SK-N-SH (cell line): ENCODE results near the gene CYB5D1. TPM values are rescaled to one million over a fixed set of nuclear protein-coding genes. Genes with fewer than 3 reads are reported as not detected.

ENCODE experiments used
- CTCF ChIA-PET: fragments of 300-600, 350-600 bp; formaldehyde crosslinking; extraction: SDS; loops from one replicate; lab custom pipeline; 2021; lab: Yijun Ruan, JAX
- POLR2A ChIA-PET: fragments of 350-600 bp; sonication (Branson Sonifier 250); formaldehyde crosslinking; extraction: SDS; loops from one replicate; lab custom pipeline; 2020; ENCODE audit warnings: antibody characterized with exemption, inconsistent platforms; lab: Yijun Ruan, JAX
- DNase-seq: peaks from one replicate; pipeline ENCODE4 v3.0.0; 2012
- H2AFZ ChIP-seq: fragments of 200-600 bp; sonication (generic); 2 replicates; pipeline ENCODE4 v1.8.1; 2016; ENCODE audit warnings: antibody characterized with exemption, mild to moderate bottlenecking, low read depth
- H3F3A ChIP-seq: fragments of 200-600 bp; sonication (generic); replicated peaks from 2 replicates; pipeline ENCODE3; 2016; ENCODE audit warnings: antibody characterized with exemption, mild to moderate bottlenecking; ENCODE audit not compliant: insufficient read depth
- H3K27ac ChIP-seq, 2 experiments: fragments of 200-500 bp in 1 of 2; fragments of 200-600 bp in 1 of 2; sonication (Bioruptor generic) in 1 of 2; sonication (generic), shearing (Covaris generic) in 1 of 2; 2 replicates each; pipeline versions ENCODE4 v1.5.1 to v1.6.1; 2014 to 2016; ENCODE audit warnings: low read depth in 2 of 2, inconsistent platforms in 1 of 2, low read length in 1 of 2, mild to moderate bottlenecking in 1 of 2, mixed read lengths in 1 of 2
- H3K27me3 ChIP-seq: fragments of 200-600 bp; sonication (generic), shearing (Covaris generic); 2 replicates; pipeline ENCODE4 v1.6.1; 2016; ENCODE audit warnings: mixed run types; ENCODE audit not compliant: insufficient read depth
- H3K36me3 ChIP-seq, 2 experiments: fragments of 200-500 bp in 1 of 2; fragments of 200-600 bp in 1 of 2; sonication (Bioruptor generic) in 1 of 2; sonication (generic) in 1 of 2; replicated peaks in 1 of 2; 2 replicates each; pipeline versions ENCODE3 to v1.5.1; 2014 to 2016; ENCODE audit warnings: low read length in 1 of 2, mild to moderate bottlenecking in 1 of 2; ENCODE audit not compliant: insufficient read depth in 2 of 2, control insufficient read depth in 1 of 2
- H3K4me1 ChIP-seq, 2 experiments: fragments of 200-500 bp in 1 of 2; fragments of 200-600 bp in 1 of 2; sonication (Bioruptor generic) in 1 of 2; sonication (generic), shearing (Covaris generic) in 1 of 2; 2 replicates each; pipeline versions ENCODE4 v1.5.1 to v1.6.1; 2014 to 2016; ENCODE audit warnings: low read depth in 1 of 2, low read length in 1 of 2, mixed run types in 1 of 2; ENCODE audit not compliant: insufficient read depth in 2 of 2, control insufficient read depth in 1 of 2
- H3K4me2 ChIP-seq: fragments of 200-600 bp; sonication (generic), shearing (Covaris generic); 2 replicates; pipeline ENCODE4 v1.6.1; 2017; ENCODE audit warnings: mixed run types
- H3K4me3 ChIP-seq, 2 experiments: fragments of 200-500 bp in 1 of 2; fragments of 200-600 bp in 1 of 2; sonication (Bioruptor generic) in 1 of 2; sonication (generic), shearing (Covaris generic) in 1 of 2; 2 replicates each; pipeline versions ENCODE4 v1.5.1 to v1.8.1; 2014 to 2016; ENCODE audit warnings: low read depth in 2 of 2, inconsistent platforms in 1 of 2, low read length in 1 of 2, mild to moderate bottlenecking in 1 of 2, mixed read lengths in 1 of 2, moderate library complexity in 1 of 2
- H3K79me2 ChIP-seq: fragments of 200-600 bp; sonication (generic); 2 replicates; pipeline ENCODE4 v1.8.1; 2017; ENCODE audit warnings: mild to moderate bottlenecking; ENCODE audit not compliant: insufficient read depth
- H3K9ac ChIP-seq: fragments of 200-600 bp; sonication (generic); 2 replicates; pipeline ENCODE4 v1.6.1; 2017; ENCODE audit warnings: mixed run types
- H3K9me2 ChIP-seq: fragments of 200-600 bp; sonication (generic); 2 replicates; pipeline ENCODE4 v1.6.1; 2017; ENCODE audit warnings: mixed run types
- H3K9me3 ChIP-seq: fragments of 200-600 bp; sonication (generic); 2 replicates; pipeline ENCODE4 v1.6.1; 2017; ENCODE audit warnings: mixed run types, mild to moderate bottlenecking, moderate library complexity
- H4K20me1 ChIP-seq: fragments of 200-600 bp; sonication (generic); 2 replicates; pipeline ENCODE4 v1.6.1; 2017; ENCODE audit warnings: mild to moderate bottlenecking, mixed run types; ENCODE audit not compliant: insufficient read depth
- ELF1 ChIP-seq: IDR thresholded peaks from 2 replicates; pipeline ENCODE4 v1.4.0; 2012
- EP300 ChIP-seq, 2 experiments: IDR thresholded peaks; 2 replicates each; pipeline versions ENCODE4 v1.4.0 to v1.6.1; 2012; ENCODE audit warnings: borderline replicate concordance in 1 of 2, low read depth in 1 of 2, low read length in 1 of 2
- FOSL2 ChIP-seq: IDR thresholded peaks from 2 replicates; pipeline ENCODE4 v1.4.0; 2012; ENCODE audit warnings: low read depth, mild to moderate bottlenecking, moderate library complexity, borderline replicate concordance
- FOXJ3 ChIP-seq: sonication (generic); formaldehyde crosslinking; IDR thresholded peaks from 2 replicates; pipeline ENCODE4 v1.5.1; 2020; ENCODE audit warnings: mild to moderate bottlenecking, missing genetic modification reagents
- GATA2 ChIP-seq: sonication (generic); formaldehyde crosslinking; IDR thresholded peaks from 2 replicates; pipeline ENCODE4 v1.5.0; 2020; ENCODE audit warnings: mild to moderate bottlenecking, missing genetic modification reagents
- IRF3 ChIP-seq: fragments of 150-350 bp; IDR thresholded peaks from 2 replicates; pipeline ENCODE4 v1.6.1; 2016; ENCODE audit warnings: mild to moderate bottlenecking, low read depth, low read length
- JUND ChIP-seq: IDR thresholded peaks from 2 replicates; pipeline ENCODE4 v1.4.0; 2012
- MAX ChIP-seq: IDR thresholded peaks from 2 replicates; pipeline ENCODE4 v1.4.0; 2012; ENCODE audit warnings: low read depth
- MXI1 ChIP-seq: IDR thresholded peaks from 2 replicates; pipeline ENCODE4 v1.6.1; 2012; ENCODE audit warnings: mild to moderate bottlenecking, low read depth, low read length, improper control_type of control experiment
- NFIC ChIP-seq: IDR thresholded peaks from 2 replicates; pipeline ENCODE4 v1.4.0; 2012; ENCODE audit warnings: borderline replicate concordance
- NRF1 ChIP-seq: IDR thresholded peaks from 2 replicates; pipeline ENCODE4 v1.6.1; 2012; ENCODE audit warnings: low read depth, mild to moderate bottlenecking, low read length
- PBX3 ChIP-seq: IDR thresholded peaks from 2 replicates; pipeline ENCODE4; 2012
- POLR2AphosphoS5 ChIP-seq: IDR thresholded peaks from 2 replicates; pipeline ENCODE4 v1.6.1; 2012; ENCODE audit warnings: low read depth, low read length
- RAD21 ChIP-seq: IDR thresholded peaks from 2 replicates; pipeline ENCODE4 v1.6.1; 2012; ENCODE audit warnings: mild to moderate bottlenecking, low read length
- REST ChIP-seq: IDR thresholded peaks from 2 replicates; pipeline ENCODE4 v1.6.1; 2012; ENCODE audit warnings: mild to moderate bottlenecking, low read depth, low read length, moderate library complexity
- RFX5 ChIP-seq: IDR thresholded peaks from 2 replicates; pipeline ENCODE4 v1.6.1; 2012; ENCODE audit warnings: mild to moderate bottlenecking, improper control_type of control experiment, low read length
- RXRA ChIP-seq: IDR thresholded peaks from 2 replicates; pipeline ENCODE4 v1.4.0; 2012; ENCODE audit warnings: low read depth, mild to moderate bottlenecking, borderline replicate concordance
- SIN3A ChIP-seq: IDR thresholded peaks from 2 replicates; pipeline ENCODE4 v1.6.1; 2012; ENCODE audit warnings: low read depth, mild to moderate bottlenecking, low read length, moderate library complexity, borderline replicate concordance
- SMC3 ChIP-seq: IDR thresholded peaks from 2 replicates; pipeline ENCODE4 v1.6.1; 2012; ENCODE audit warnings: low read depth, low read length, improper control_type of control experiment
- TEAD4 ChIP-seq: IDR thresholded peaks from 2 replicates; pipeline ENCODE4 v1.4.0; 2012; ENCODE audit warnings: mild to moderate bottlenecking, borderline replicate concordance; ENCODE audit not compliant: insufficient read depth
- USF1 ChIP-seq: IDR thresholded peaks from 2 replicates; pipeline ENCODE4 v1.4.0; 2012; ENCODE audit warnings: low read depth, borderline replicate concordance
- YY1 ChIP-seq: IDR thresholded peaks from 2 replicates; pipeline ENCODE4 v1.4.0; 2012; ENCODE audit warnings: low read depth, mild to moderate bottlenecking
- ZBTB33 ChIP-seq: IDR thresholded peaks from 2 replicates; pipeline ENCODE4 v1.4.0; 2012; ENCODE audit warnings: low read depth, borderline replicate concordance
- WGBS: methylation state at CpG from one replicate; pipeline ENCODE4 v1.1.6; 2017; ENCODE audit warnings: low lambda C conversion rate; 5-methylcytosine and 5-hydroxymethylcytosine counted together
- polyA plus RNA-seq, 3 experiments: library from polyadenylated mRNA; depleted of rRNA; stranded (reverse); fragments of >200 nt; gene quantifications; 2 replicates each; pipeline ENCODE4 v1.2.3, GENCODE V29; 2012

The CYB5D1 gene
- polyA plus RNA-seq, 1 of the 3 experiments (the other 2 are of a cell fraction): 8.8 TPM

- peaks cover 46% of the 10 kb centered on the region for H4K20me1 ChIP-seq
- peak; percentile 89 for TF ChIP-seq FOSL2
- TF ChIP-seq MAX: 0 out of 2 replicates have a peak, but pooled peaks have one; percentile 2
- TF ChIP-seq RAD21: no peak
- no peak; the same call in 1 of the 2 replicates for TF ChIP-seq SIN3A
- no peak for TF ChIP-seq SMC3
- peak in 1 of 2 experiments; percentile 27; a peak in 1 of 4 replicates for TF ChIP-seq EP300 (IDR thresholded peaks at IDR 0.05; ENCODE audit: borderline replicate concordance in 1 of 2, low read depth in 1 of 2, low read length in 1 of 2)
- TF ChIP-seq RXRA: peak; percentile 62; the same call in 1 of the 2 replicates
- no peak for TF ChIP-seq NFIC
- 0 out of 2 replicates have a peak, but pooled peaks have one; percentile 56 for TF ChIP-seq TEAD4
- no peak for TF ChIP-seq NRF1
- TF ChIP-seq ELF1: peak; percentile 9; the same call in 1 of the 2 replicates
- TF ChIP-seq IRF3: no peak
- no peak for TF ChIP-seq FOXJ3 (CRISPR knock-in tag)
- TF ChIP-seq MXI1: no peak; the same call in 1 of the 2 replicates
- no peak for TF ChIP-seq ZBTB33
- TF ChIP-seq PBX3: no peak
- TF ChIP-seq YY1: no peak
- no peak for TF ChIP-seq USF1
- no peak; the same call in 1 of the 2 replicates for TF ChIP-seq POLR2AphosphoS5
- no peak for TF ChIP-seq GATA2 (CRISPR knock-in tag)
- peak; percentile 90 for TF ChIP-seq JUND
- no peak for TF ChIP-seq REST
- TF ChIP-seq RFX5: no peak
Measured at GRCh38 chr17:7842380-7843256, 15.2 kb upstream of the CYB5D1 start.

More at GRCh38 chr17:7842380-7843256, 15.2 kb upstream of the CYB5D1 start:
- Histone ChIP-seq H3K36me3 (peaks cover 8 to 29% of the 10 kb centered on the region in 2 experiments), H3K27ac (peak overlapping the region; percentile 95 to 100), H3K9me2 (no peaks in the 10 kb centered on the region), H2AFZ (no peak overlapping the region), H3K4me1 (peaks cover 36 to 43% of the 10 kb centered on the region in 2 experiments), H3K4me3 (peak overlapping the region; percentile 66 to 67), H3F3A (peaks cover 37% of the 10 kb centered on the region), H3K79me2 (peaks cover 64% of the 10 kb centered on the region), H3K9me3 (no peaks in the 10 kb centered on the region), H3K4me2 (peak overlapping the region; percentile 92), H3K27me3 (no peaks in the 10 kb centered on the region), H3K9ac (peak overlapping the region; percentile 99)
- no peak for DNase-seq
- under 1% methylated on average over 34 of the region's 47 CpGs for WGBS
- POLR2A ChIA-PET: interaction anchor here (0.7 to 2.2 kb wide), 5 partner anchors 9 to 155 kb away, joined by 3 to 9 read pairs (median 4); partner anchors contain the start of genes CHD3, CYB5D1, KDM6B and NAA38
- CTCF ChIA-PET: interaction anchor here (0.6 to 4.1 kb wide), 8 partner anchors 8 to 99 kb away, joined by 3 to 37 read pairs (median 4); partner anchors contain the start of genes KDM6B and NAA38
